OCI-LY7 (cell line): ENCODE data around the gene LRRC4C. TPM values are rescaled to one million over a fixed set of nuclear protein-coding genes. Genes with fewer than 3 reads are reported as not detected.

Source experiments
- BruUV-seq: library from RNA; stranded (reverse); fragments of 400-500 nt; replicated peaks from 2 replicates; lab custom pipeline; 2021; lab: Mats Ljungman, UMichigan
- CTCF ChIA-PET: fragments of 300-600 bp; sonication (Branson Sonifier 250); formaldehyde crosslinking; loops from one replicate; lab custom pipeline; 2022; ENCODE audit warnings: antibody characterized with exemption; ENCODE audit not compliant: unreplicated experiment; lab: Charles Lee
- POLR2A ChIA-PET: fragments of 300-600 bp; sonication (Branson Sonifier 250); formaldehyde crosslinking; loops from one replicate; lab custom pipeline; 2022; ENCODE audit warnings: antibody characterized with exemption; lab: Charles Lee
- DNase-seq: peaks from one replicate; pipeline ENCODE4 v3.0.0-alpha.2; 2015; ENCODE audit warnings: low spot score
- H2AFZ ChIP-seq: fragments of 200-600 bp; sonication (generic), shearing (Covaris generic); 2 replicates; pipeline ENCODE4 v1.6.1; 2014; ENCODE audit warnings: mild to moderate bottlenecking, antibody characterized with exemption, low read length, moderate library complexity
- H3K27ac ChIP-seq: fragments of 200-600 bp; sonication (generic); 2 replicates; pipeline ENCODE4 v1.5.1; 2014; ENCODE audit warnings: mixed run types, low read depth, mild to moderate bottlenecking, moderate library complexity, low read length, inconsistent platforms; ENCODE audit not compliant: poor library complexity, severe bottlenecking
- H3K36me3 ChIP-seq: fragments of 200-600 bp; sonication (generic); 2 replicates; pipeline ENCODE4 v1.6.1; 2014; ENCODE audit warnings: mild to moderate bottlenecking, antibody characterized with exemption, low read length, moderate library complexity, mixed read lengths; ENCODE audit not compliant: insufficient read depth
- H3K4me1 ChIP-seq: fragments of 200-600 bp; sonication (generic); 2 replicates; pipeline ENCODE4 v1.5.1; 2014; ENCODE audit warnings: mild to moderate bottlenecking, low read length; ENCODE audit not compliant: insufficient read depth, poor library complexity, severe bottlenecking
- H3K4me2 ChIP-seq: fragments of 200-600 bp; sonication (generic); 2 replicates; pipeline ENCODE4 v1.6.1; 2014; ENCODE audit warnings: mild to moderate bottlenecking, low read length
- H3K4me3 ChIP-seq: fragments of 200-600 bp; sonication (generic); 2 replicates; pipeline ENCODE4 v1.5.1; 2014; ENCODE audit warnings: mild to moderate bottlenecking, low read depth, low read length; ENCODE audit not compliant: poor library complexity, severe bottlenecking
- H3K79me2 ChIP-seq: fragments of 200-600 bp; sonication (generic); 2 replicates; pipeline ENCODE4 v1.6.1; 2016; ENCODE audit warnings: low read depth, mild to moderate bottlenecking, low read length, moderate library complexity, mixed read lengths; ENCODE audit not compliant: insufficient read depth
- H3K9me2 ChIP-seq: fragments of 200-600 bp; sonication (generic); 2 replicates; pipeline ENCODE4 v1.6.1; 2016; ENCODE audit warnings: mild to moderate bottlenecking, low read length, mixed read lengths; ENCODE audit not compliant: insufficient read depth
- H3K9me3 ChIP-seq: fragments of 200-600 bp; sonication (generic); 2 replicates; pipeline ENCODE4 v1.6.1; 2014; ENCODE audit warnings: mild to moderate bottlenecking, mixed run types, low read length, mixed read lengths
- H4K20me1 ChIP-seq: fragments of 200-600 bp; sonication (generic); 2 replicates; pipeline ENCODE4 v1.6.1; 2014; ENCODE audit warnings: mild to moderate bottlenecking, antibody characterized with exemption, low read length, moderate library complexity, mixed read lengths; ENCODE audit not compliant: insufficient read depth
- EZH2phosphoT487 ChIP-seq: fragments of 200-600 bp; sonication (generic); IDR thresholded peaks from 2 replicates; pipeline ENCODE4 v1.6.1; 2018; ENCODE audit warnings: low read depth, borderline replicate concordance, mild to moderate bottlenecking, mixed run types, antibody characterized with exemption, low read length, moderate library complexity, mixed read lengths
- intact Hi-C: fragments of 100-400 bp; cut with micrococcal nuclease; formaldehyde crosslinking; loops from one replicate; pipeline ENCODE4 v1.10.0; 2022; ENCODE audit not compliant: unreplicated experiment
- total RNA-seq, 2 experiments: library from RNA; depleted of rRNA in 1 of 2; stranded (reverse); fragments of >200 nt in 1 of 2; shearing (Covaris generic) in 1 of 2; gene quantifications; 2 replicates each; pipeline ENCODE4 v1.2.3, GENCODE V29; 2014 to 2022
- TF ChIP-seq, protein P1 (sequence below): fragments of 200-600 bp; sonication (generic); conservative IDR thresholded peaks from 2 replicates; pipeline ENCODE4 v1.5.1; 2014; ENCODE audit warnings: mild to moderate bottlenecking, antibody characterized with exemption, low read length, moderate library complexity, mixed read lengths

LRRC4C gene
- total RNA-seq, 2 experiments from 2014 or later, result not detected

DNA sequence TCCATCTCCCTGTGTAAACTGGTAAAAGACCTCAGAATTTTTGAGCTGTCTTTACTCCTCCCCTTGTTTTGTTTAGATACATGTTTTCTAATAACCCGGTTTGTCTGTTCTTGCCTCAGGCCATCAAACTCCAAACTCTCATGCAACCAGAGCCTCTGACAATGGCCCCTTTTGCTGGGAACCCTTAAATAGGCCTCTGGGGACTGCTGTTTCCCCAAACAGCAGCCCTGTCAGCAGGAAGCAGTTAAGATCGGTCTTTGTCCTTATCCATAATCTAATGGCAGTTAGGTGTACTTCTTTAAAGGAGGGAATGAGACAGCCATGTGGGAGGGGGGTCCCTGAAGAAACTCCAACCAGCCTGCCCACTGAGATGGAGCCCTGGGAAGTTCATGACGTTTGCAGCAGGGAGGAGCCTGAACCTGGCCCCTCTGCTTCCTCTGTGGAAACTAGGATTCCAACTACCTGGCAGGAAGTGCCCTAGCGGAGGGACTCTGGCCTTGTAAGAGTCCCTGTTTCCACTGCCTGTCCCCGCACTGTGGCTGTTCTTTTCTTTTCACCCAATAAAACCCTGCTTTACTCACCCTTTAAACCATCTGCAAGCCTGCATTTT, 1354.4 kb downstream of the LRRC4C start:
- DNase-seq, result no peak
- Histone ChIP-seq H3K79me2 (no peaks in the 10 kb centered on the region), H3K4me1 (no peaks in the 10 kb centered on the region), H4K20me1 (no peaks in the 10 kb centered on the region), H3K27ac (no peak overlapping the region), H3K36me3 (no peaks in the 10 kb centered on the region), H3K9me3 (no peaks in the 10 kb centered on the region), H3K4me3 (no peak overlapping the region), H3K4me2 (no peak overlapping the region), H3K9me2 (no peaks in the 10 kb centered on the region), H2AFZ (no peak overlapping the region)
- intact Hi-C loops, result no loop called here
- ChIA-PET CTCF (no interaction called here), POLR2A (no interaction called here)
- TF ChIP-seq, protein P1, sequence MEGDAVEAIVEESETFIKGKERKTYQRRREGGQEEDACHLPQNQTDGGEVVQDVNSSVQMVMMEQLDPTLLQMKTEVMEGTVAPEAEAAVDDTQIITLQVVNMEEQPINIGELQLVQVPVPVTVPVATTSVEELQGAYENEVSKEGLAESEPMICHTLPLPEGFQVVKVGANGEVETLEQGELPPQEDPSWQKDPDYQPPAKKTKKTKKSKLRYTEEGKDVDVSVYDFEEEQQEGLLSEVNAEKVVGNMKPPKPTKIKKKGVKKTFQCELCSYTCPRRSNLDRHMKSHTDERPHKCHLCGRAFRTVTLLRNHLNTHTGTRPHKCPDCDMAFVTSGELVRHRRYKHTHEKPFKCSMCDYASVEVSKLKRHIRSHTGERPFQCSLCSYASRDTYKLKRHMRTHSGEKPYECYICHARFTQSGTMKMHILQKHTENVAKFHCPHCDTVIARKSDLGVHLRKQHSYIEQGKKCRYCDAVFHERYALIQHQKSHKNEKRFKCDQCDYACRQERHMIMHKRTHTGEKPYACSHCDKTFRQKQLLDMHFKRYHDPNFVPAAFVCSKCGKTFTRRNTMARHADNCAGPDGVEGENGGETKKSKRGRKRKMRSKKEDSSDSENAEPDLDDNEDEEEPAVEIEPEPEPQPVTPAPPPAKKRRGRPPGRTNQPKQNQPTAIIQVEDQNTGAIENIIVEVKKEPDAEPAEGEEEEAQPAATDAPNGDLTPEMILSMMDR, result no peak
- TF ChIP-seq EZH2phosphoT487, result no peak
- no TSS peak for BruUV-seq

DNA sequence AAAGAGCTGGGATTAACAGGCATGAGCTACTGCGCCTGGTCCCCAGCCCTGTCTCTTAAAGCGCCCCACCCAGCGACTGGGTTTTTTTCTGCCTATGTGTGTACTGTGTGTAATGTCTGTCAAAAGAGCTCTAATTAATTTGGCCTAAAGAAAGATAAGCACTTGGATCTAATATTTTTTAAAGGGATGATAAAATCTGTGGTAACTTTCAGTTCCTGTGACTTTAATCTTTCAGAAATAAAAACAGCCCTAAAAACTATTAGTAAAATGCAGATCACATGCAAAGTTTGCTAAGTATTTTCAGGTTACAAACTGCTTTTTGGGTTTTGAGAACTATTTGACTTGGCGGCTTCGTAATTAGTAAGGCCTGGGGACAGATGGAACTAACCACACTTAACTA, 1358.7 kb downstream of the LRRC4C start:
- no TSS peak for BruUV-seq
- intact Hi-C loops, result no loop called here
- ChIA-PET CTCF (no interaction called here), POLR2A (interaction anchor here (1.0 kb wide), 1 partner anchor 10 kb away, joined by 4 read pairs; no protein-coding TSS in a partner anchor)
- Histone ChIP-seq H3K79me2 (no peaks in the 10 kb centered on the region), H3K9me3 (no peaks in the 10 kb centered on the region), H3K4me2 (no peak overlapping the region), H3K36me3 (no peaks in the 10 kb centered on the region), H3K4me1 (no peaks in the 10 kb centered on the region), H2AFZ (no peak overlapping the region), H3K9me2 (no peaks in the 10 kb centered on the region), H4K20me1 (no peaks in the 10 kb centered on the region), H3K4me3 (no peak overlapping the region), H3K27ac (no peak overlapping the region)
- TF ChIP-seq EZH2phosphoT487, result no peak
- TF ChIP-seq, protein P1, result no peak
- no peak for DNase-seq

DNA sequence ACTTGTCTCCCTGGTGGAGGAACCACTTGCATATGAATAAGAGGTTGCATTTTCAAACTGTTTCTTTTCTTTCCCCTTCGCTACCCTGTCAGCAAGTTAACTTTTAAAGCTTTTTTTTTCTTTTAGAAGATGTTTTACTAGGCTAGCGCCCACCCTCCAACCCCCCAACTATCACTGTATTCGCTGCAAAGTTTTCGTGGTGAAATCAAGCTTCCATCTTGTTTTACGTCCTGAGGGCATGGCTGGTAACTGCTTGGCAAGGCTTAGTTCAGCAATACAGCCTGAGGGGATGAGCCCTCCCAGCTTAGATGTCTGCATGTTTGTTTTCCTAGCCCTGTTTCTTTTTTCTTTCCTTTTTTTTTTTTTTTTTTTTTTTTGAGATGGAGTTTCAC, 1359.3 kb downstream of the LRRC4C start:
- BruUV-seq, result no TSS peak
- POLR2A ChIA-PET, result interaction anchor here (0.6 to 1.0 kb wide), 4 partner anchors 8 to 24 kb away, joined by 3 to 8 read pairs (median 4); no protein-coding TSS in a partner anchor

More for the DNA sequence above, 1359.3 kb downstream of the LRRC4C start:
- Histone ChIP-seq H4K20me1 (no peaks in the 10 kb centered on the region), H3K4me1 (no peaks in the 10 kb centered on the region), H3K79me2 (no peaks in the 10 kb centered on the region), H2AFZ (no peak overlapping the region), H3K4me2 (no peak overlapping the region), H3K27ac (no peak overlapping the region), H3K9me2 (no peaks in the 10 kb centered on the region), H3K4me3 (no peak overlapping the region), H3K36me3 (no peaks in the 10 kb centered on the region), H3K9me3 (no peaks in the 10 kb centered on the region)
- TF ChIP-seq, protein P1, result no peak
- no peak for DNase-seq
- CTCF ChIA-PET, result no interaction called here
- intact Hi-C loops, result no loop called here
